Endodermal cell (in vitro differentiated cells): Measurements from ENCODE around the gene GAS2. TPM values are rescaled to one million over a fixed set of nuclear protein-coding genes. Genes with fewer than 3 reads are reported as not detected.

ENCODE experiments used
- DNase-seq: peaks from one replicate; pipeline ENCODE4 v3.0.0-alpha.2; 2017
- H3K27ac ChIP-seq: 2 replicates; pipeline ENCODE4 v1.5.1; 2013; ENCODE audit warnings: mild to moderate bottlenecking, low read depth, low read length, moderate library complexity
- H3K27me3 ChIP-seq: 2 replicates; pipeline ENCODE4 v1.6.1; 2013; ENCODE audit warnings: mild to moderate bottlenecking, low read length, moderate library complexity; ENCODE audit not compliant: insufficient read depth, control insufficient read depth, poor library complexity, severe bottlenecking
- H3K36me3 ChIP-seq: 2 replicates; pipeline ENCODE4 v1.7.0; 2013; ENCODE audit warnings: mild to moderate bottlenecking, low read length, moderate library complexity; ENCODE audit not compliant: control insufficient read depth, insufficient read depth
- H3K4me1 ChIP-seq: one replicate; pipeline ENCODE4 v1.7.0; 2013; ENCODE audit warnings: low read length; ENCODE audit not compliant: control insufficient read depth, insufficient read depth
- H3K4me3 ChIP-seq: 2 replicates; pipeline ENCODE4 v1.5.1; 2013; ENCODE audit warnings: mild to moderate bottlenecking, low read length, moderate library complexity
- H3K9ac ChIP-seq: 2 replicates; pipeline ENCODE4 v1.6.1; 2013; ENCODE audit warnings: mild to moderate bottlenecking, low read length, moderate library complexity; ENCODE audit not compliant: poor library complexity, severe bottlenecking; ENCODE audit errors: extremely low read depth
- H3K9me3 ChIP-seq: 2 replicates; pipeline ENCODE4 v1.6.1; 2013; ENCODE audit warnings: mild to moderate bottlenecking, low read length, moderate library complexity; ENCODE audit not compliant: control insufficient read depth
- H3K27ac Mint-ChIP-seq: 2 replicates; pipeline ENCODE4 v1.8.0; 2020; ENCODE audit warnings: mixed read lengths
- H3K27me3 Mint-ChIP-seq: 2 replicates; pipeline ENCODE4 v1.8.0; 2021; ENCODE audit warnings: mild to moderate bottlenecking, mixed read lengths; ENCODE audit not compliant: insufficient read depth
- H3K36me3 Mint-ChIP-seq: 2 replicates; pipeline ENCODE4 v1.8.0; 2020; ENCODE audit warnings: low read depth, mixed read lengths
- H3K4me1 Mint-ChIP-seq: 2 replicates; pipeline ENCODE4 v1.8.0; 2020; ENCODE audit warnings: mixed read lengths
- H3K4me3 Mint-ChIP-seq: 2 replicates; pipeline ENCODE4 v1.8.0; 2020; ENCODE audit warnings: mild to moderate bottlenecking, moderate library complexity, mixed read lengths
- H3K9me3 Mint-ChIP-seq: 2 replicates; pipeline ENCODE4 v1.8.0; 2020; ENCODE audit warnings: mild to moderate bottlenecking, mixed read lengths
- WGBS, 2 experiments: methylation state at CpG; one replicate each; pipeline versions ENCODE4 v1.1.5 to v1.1.7; 2013; ENCODE audit warnings: missing lambda C conversion rate in 2 of 2, mixed read lengths in 1 of 2; ENCODE audit not compliant: insufficient coverage in 1 of 2, insufficient read length in 1 of 2; 5-methylcytosine and 5-hydroxymethylcytosine counted together
- total RNA-seq, 2 donors: library from RNA; stranded (reverse); fragmentation: NEBNext Ultra II Directional in 1 of 2; extraction: Animal tissue kit (Norgen Biotek cat#: 25700) in 1 of 2; gene quantifications; 2 replicates in 1 of 2; 3 replicates in 1 of 2; pipeline ENCODE4 v1.2.1, GENCODE V29; 2021
- TF ChIP-seq, protein P1 (sequence below): fragments of 200-600 bp; sonication (generic); conservative IDR thresholded peaks from 2 replicates; pipeline ENCODE4 v1.5.0; 2021; ENCODE audit warnings: antibody characterized with exemption, mild to moderate bottlenecking

The GAS2 gene
- total RNA-seq, 2 donors from 2014 or later = 3.0 to 4.1 TPM

DNA sequence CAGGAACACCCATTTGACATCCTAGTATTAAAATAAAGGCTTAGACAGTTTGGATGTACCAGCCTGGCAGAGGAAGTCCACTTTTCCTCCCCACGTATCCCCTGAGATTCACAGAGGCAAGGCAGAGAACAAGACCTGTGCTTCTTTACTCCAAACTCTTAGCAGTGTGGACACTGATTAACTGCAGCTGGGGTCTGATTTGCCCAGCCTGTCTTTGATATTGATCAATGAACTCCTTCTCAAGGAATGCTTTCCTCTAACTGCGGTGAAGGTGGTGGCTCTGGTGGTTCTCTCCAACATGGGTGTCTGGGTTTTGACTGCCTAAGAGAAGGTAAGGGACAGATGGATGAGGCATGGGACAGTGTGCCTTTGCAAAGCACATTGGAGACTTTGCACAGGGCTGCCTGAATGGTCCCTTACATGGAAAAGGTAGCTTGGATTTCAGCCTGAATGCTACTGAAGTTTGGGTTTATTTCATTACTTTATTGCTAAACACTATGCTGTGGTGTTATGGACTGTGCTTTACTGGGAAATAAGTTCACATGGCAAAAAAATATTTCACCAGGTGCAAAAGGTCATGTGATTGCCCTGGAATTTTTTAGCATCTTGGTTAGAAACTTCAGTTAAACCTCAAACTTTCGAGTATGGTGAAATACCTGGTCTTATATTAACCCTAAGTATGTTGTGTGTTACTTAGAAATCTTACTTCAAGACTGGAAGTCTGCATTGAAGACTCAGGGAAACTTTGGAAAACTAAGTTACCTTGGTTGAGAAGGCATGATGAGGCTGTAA, 1.8 kb downstream of the GAS2 start:
- peaks cover 20% of the 10 kb centered on the region for H3K4me1 Mint-ChIP-seq
- Histone ChIP-seq H3K36me3 (no peaks in the 10 kb centered on the region), H3K9me3 (no peaks in the 10 kb centered on the region), H3K9ac (no peak overlapping the region), H3K27ac (no peak overlapping the region), H3K4me1 (peaks cover 6% of the 10 kb centered on the region), H3K27me3 (peaks cover 12% of the 10 kb centered on the region), H3K4me3 (no peak overlapping the region)
- no peaks in the 10 kb centered on the region for H3K36me3 Mint-ChIP-seq
- H3K27ac Mint-ChIP-seq = no peak overlapping the region
- H3K4me3 Mint-ChIP-seq = no peak overlapping the region
- TF ChIP-seq, protein P1, sequence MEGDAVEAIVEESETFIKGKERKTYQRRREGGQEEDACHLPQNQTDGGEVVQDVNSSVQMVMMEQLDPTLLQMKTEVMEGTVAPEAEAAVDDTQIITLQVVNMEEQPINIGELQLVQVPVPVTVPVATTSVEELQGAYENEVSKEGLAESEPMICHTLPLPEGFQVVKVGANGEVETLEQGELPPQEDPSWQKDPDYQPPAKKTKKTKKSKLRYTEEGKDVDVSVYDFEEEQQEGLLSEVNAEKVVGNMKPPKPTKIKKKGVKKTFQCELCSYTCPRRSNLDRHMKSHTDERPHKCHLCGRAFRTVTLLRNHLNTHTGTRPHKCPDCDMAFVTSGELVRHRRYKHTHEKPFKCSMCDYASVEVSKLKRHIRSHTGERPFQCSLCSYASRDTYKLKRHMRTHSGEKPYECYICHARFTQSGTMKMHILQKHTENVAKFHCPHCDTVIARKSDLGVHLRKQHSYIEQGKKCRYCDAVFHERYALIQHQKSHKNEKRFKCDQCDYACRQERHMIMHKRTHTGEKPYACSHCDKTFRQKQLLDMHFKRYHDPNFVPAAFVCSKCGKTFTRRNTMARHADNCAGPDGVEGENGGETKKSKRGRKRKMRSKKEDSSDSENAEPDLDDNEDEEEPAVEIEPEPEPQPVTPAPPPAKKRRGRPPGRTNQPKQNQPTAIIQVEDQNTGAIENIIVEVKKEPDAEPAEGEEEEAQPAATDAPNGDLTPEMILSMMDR = no peak
- H3K27me3 Mint-ChIP-seq = peaks cover 21% of the 10 kb centered on the region
- DNase-seq = no peak
- H3K9me3 Mint-ChIP-seq = no peaks in the 10 kb centered on the region
- 93% methylated on average over 2 to 3 of the region's 3 CpGs for WGBS, 2 experiments

DNA sequence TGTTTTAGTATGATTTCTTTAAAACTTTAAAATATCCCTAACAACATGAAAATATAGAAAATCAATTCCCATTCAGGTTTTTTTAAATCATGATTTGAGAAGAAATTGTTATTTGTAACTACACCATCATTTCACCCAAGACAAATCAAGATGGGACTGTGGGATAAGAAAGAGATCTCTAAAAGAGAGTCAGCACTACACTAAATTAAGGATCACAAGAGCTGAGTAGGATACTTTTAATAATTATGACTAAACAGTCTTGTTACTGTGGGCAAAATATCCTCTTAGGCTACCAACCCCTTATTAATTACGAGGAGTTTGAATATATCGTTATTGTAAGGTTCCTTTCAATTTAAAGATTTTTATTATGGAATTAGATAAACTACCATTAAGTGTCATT, 3.0 kb downstream of the GAS2 start:
- Histone ChIP-seq H3K9me3 (no peaks in the 10 kb centered on the region), H3K36me3 (no peaks in the 10 kb centered on the region), H3K27me3 (peaks cover 12% of the 10 kb centered on the region), H3K4me1 (peaks cover 6% of the 10 kb centered on the region), H3K4me3 (no peak overlapping the region), H3K27ac (no peak overlapping the region), H3K9ac (no peak overlapping the region)
- TF ChIP-seq, protein P1 = no peak
- Mint-ChIP-seq H3K36me3 (no peaks in the 10 kb centered on the region), H3K27me3 (peaks cover 21% of the 10 kb centered on the region), H3K4me3 (no peak overlapping the region), H3K4me1 (peaks cover 20% of the 10 kb centered on the region), H3K27ac (no peak overlapping the region), H3K9me3 (no peaks in the 10 kb centered on the region)
- DNase-seq = no peak
- 100% methylated on average over 1 of the region's 2 CpGs; no CpG with 5 or more reads in 1 of the 2 experiments for WGBS, 2 experiments

DNA sequence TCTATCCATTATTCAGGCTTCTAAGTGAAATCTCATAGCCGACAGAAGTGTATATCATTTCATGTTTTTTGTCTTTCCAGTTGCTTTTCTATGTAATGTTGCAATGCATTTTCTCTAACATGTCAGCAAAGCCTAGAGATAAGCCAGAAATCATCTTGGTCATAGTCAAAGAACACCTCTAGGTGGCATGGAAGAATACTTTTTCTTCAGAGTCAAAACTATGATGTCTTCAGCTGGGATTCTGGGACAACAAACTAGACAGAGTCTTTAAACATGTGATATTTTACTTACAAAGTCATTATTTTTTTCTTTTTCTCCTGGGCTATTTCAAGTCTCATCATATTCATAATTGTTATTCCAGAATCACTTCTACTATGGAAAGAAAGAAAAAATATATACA, 4.4 kb downstream of the GAS2 start:
- no peaks in the 10 kb centered on the region for H3K36me3 Mint-ChIP-seq
- TF ChIP-seq, protein P1 = peak; percentile 71
- DNase-seq = no peak
- H3K4me1 Mint-ChIP-seq = peaks cover 25% of the 10 kb centered on the region
- Histone ChIP-seq H3K36me3 (no peaks in the 10 kb centered on the region), H3K4me1 (peaks cover 5% of the 10 kb centered on the region), H3K9ac (no peak overlapping the region), H3K4me3 (no peak overlapping the region), H3K27me3 (peaks cover 12% of the 10 kb centered on the region), H3K27ac (no peak overlapping the region), H3K9me3 (no peaks in the 10 kb centered on the region)
- peaks cover 21% of the 10 kb centered on the region for H3K27me3 Mint-ChIP-seq
- WGBS, 2 experiments = 71 to 83% methylated on average over 1 of the region's 1 CpG
- no peak overlapping the region for H3K4me3 Mint-ChIP-seq
- H3K9me3 Mint-ChIP-seq = no peaks in the 10 kb centered on the region
- no peak overlapping the region for H3K27ac Mint-ChIP-seq
